Neural cell (in vitro differentiated cells): ENCODE results near the gene ECI2. TPM values are rescaled to one million over a fixed set of nuclear protein-coding genes. Genes with fewer than 3 reads are reported as not detected.

ENCODE experiments used
- H2AFZ ChIP-seq: fragments of 200-600, 300-800 bp; sonication (generic), shearing (Covaris generic); 2 replicates; pipeline ENCODE4 v1.6.0; 2014; ENCODE audit warnings: low read depth, mild to moderate bottlenecking, antibody characterized with exemption, low read length, moderate library complexity
- H3F3A ChIP-seq: fragments of 200-600 bp; shearing (Covaris generic); 2 replicates; pipeline ENCODE4 v1.6.1; 2016; ENCODE audit warnings: mild to moderate bottlenecking, moderate library complexity, mixed read lengths, antibody characterized with exemption, low read length; ENCODE audit not compliant: insufficient read depth, poor library complexity, severe bottlenecking
- H3K27ac ChIP-seq: fragments of 200-600, 300-800 bp; sonication (generic), shearing (Covaris generic); 2 replicates; pipeline ENCODE4 v1.5.1; 2014; ENCODE audit warnings: mild to moderate bottlenecking, low read length, moderate library complexity
- H3K27me3 ChIP-seq: fragments of 300-800, 200-600 bp; sonication (generic), shearing (Covaris generic); 2 replicates; pipeline ENCODE4 v1.6.0; 2014; ENCODE audit warnings: mild to moderate bottlenecking, low read depth, low read length, moderate library complexity; ENCODE audit not compliant: insufficient read depth
- H3K36me3 ChIP-seq: fragments of 300-800, 200-600 bp; sonication (generic), shearing (Covaris generic); 2 replicates; pipeline ENCODE4 v1.5.1; 2014; ENCODE audit warnings: mild to moderate bottlenecking, antibody characterized with exemption, low read length, moderate library complexity; ENCODE audit not compliant: insufficient read depth
- H3K4me2 ChIP-seq: fragments of 300-800, 200-600 bp; sonication (generic), shearing (Covaris generic); 2 replicates; pipeline ENCODE4 v1.6.0; 2014; ENCODE audit warnings: mild to moderate bottlenecking, low read length
- H3K4me3 ChIP-seq: fragments of 300-800, 200-600 bp; sonication (generic), shearing (Covaris generic); 2 replicates; pipeline ENCODE4 v1.5.1; 2014; ENCODE audit warnings: mild to moderate bottlenecking, low read length, moderate library complexity
- H3K79me2 ChIP-seq: fragments of 200-600 bp; shearing (Covaris generic); replicated peaks from 2 replicates; pipeline ENCODE4 v1.6.0; 2014; ENCODE audit warnings: mild to moderate bottlenecking, low read length, moderate library complexity; ENCODE audit not compliant: insufficient read depth
- H3K9ac ChIP-seq: fragments of 300-800, 200-600 bp; sonication (generic), shearing (Covaris generic); 2 replicates; pipeline ENCODE4 v1.6.1; 2016; ENCODE audit warnings: mild to moderate bottlenecking, low read length, mixed read lengths
- H3K9me2 ChIP-seq: fragments of 200-600 bp; shearing (Covaris generic); 2 replicates; pipeline ENCODE4 v1.6.1; 2016; ENCODE audit warnings: mild to moderate bottlenecking, low read length, mixed read lengths; ENCODE audit not compliant: insufficient read depth
- H3K9me3 ChIP-seq: fragments of 200-600, 300-800 bp; sonication (generic), shearing (Covaris generic); 2 replicates; pipeline ENCODE4 v1.6.1; 2016; ENCODE audit warnings: mild to moderate bottlenecking, mixed run types, low read length, moderate library complexity, mixed read lengths
- H4K20me1 ChIP-seq: fragments of 200-600 bp; shearing (Covaris generic); 2 replicates; pipeline ENCODE4 v1.6.1; 2016; ENCODE audit warnings: mild to moderate bottlenecking, mixed run types; ENCODE audit not compliant: insufficient read depth
- EP300 ChIP-seq: fragments of 450-650 bp; conservative IDR thresholded peaks from 2 replicates; pipeline ENCODE4 v1.6.1; 2014; ENCODE audit warnings: antibody characterized with exemption, mild to moderate bottlenecking, moderate library complexity; ENCODE audit not compliant: poor library complexity, severe bottlenecking
- EZH2 ChIP-seq: fragments of 200-600, 300-800 bp; shearing (Covaris generic), sonication (generic); IDR thresholded peaks from 2 replicates; pipeline ENCODE4 v1.6.1; 2014; ENCODE audit warnings: antibody characterized with exemption, low read length, borderline replicate concordance, mild to moderate bottlenecking; ENCODE audit not compliant: insufficient read depth, poor library complexity, severe bottlenecking
- MXI1 ChIP-seq: fragments of 450-650 bp; conservative IDR thresholded peaks from 2 replicates; pipeline ENCODE4 v1.6.1; 2014; ENCODE audit warnings: antibody characterized with exemption, mild to moderate bottlenecking; ENCODE audit not compliant: poor library complexity, severe bottlenecking
- POLR2AphosphoS5 ChIP-seq: IDR thresholded peaks from 2 replicates; pipeline ENCODE4 v1.6.1; 2012
- RAD21 ChIP-seq: fragments of 450-650 bp; conservative IDR thresholded peaks from 2 replicates; pipeline ENCODE4 v1.6.1; 2014; ENCODE audit warnings: antibody characterized with exemption, mild to moderate bottlenecking, moderate library complexity
- SMC3 ChIP-seq: fragments of 450-650 bp; conservative IDR thresholded peaks from 2 replicates; pipeline ENCODE4 v1.6.1; 2014; ENCODE audit warnings: antibody characterized with exemption, mild to moderate bottlenecking, moderate library complexity; ENCODE audit not compliant: poor library complexity
- TAF1 ChIP-seq: IDR thresholded peaks from 2 replicates; pipeline ENCODE4 v1.6.1; 2012; ENCODE audit warnings: low read depth
- polyA plus RNA-seq: library from polyadenylated mRNA; depleted of rRNA; stranded (reverse); fragments of >200 nt; gene quantifications from 2 replicates; pipeline ENCODE4 v1.2.3, GENCODE V29; 2014
- TF ChIP-seq, protein P1 (sequence below): IDR thresholded peaks from 2 replicates; pipeline ENCODE4 v1.6.1; 2012; ENCODE audit warnings: borderline replicate concordance
- TF ChIP-seq, protein P2 (sequence below): fragments of 450-650 bp; IDR thresholded peaks from 2 replicates; pipeline ENCODE4 v1.5.1; 2014; ENCODE audit warnings: antibody characterized with exemption, mild to moderate bottlenecking, moderate library complexity; ENCODE audit not compliant: poor library complexity, severe bottlenecking

The ECI2 gene
- polyA plus RNA-seq, 1 donor from 2014 or later, result 27.5 TPM

DNA sequence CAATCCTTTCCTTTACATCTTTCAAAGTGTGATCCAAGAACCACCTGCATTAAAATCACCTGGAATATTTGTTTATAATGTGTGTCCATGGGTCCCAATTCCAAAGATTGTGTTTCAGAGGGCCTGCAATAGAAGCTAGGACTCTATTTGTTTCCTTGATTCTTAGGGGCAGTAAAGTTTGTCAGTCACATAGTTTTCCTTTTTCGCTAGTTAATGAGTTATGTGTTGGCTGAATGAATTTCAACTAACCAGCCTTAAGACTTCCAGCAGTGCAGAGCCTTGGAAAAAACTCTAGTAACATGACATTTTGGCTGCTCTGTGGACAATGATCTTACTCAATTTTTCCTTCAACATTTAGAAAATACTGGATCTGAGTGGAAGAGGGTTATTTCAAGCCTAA is 67.7 kb downstream of the ECI2 start:
- H3K9me2 ChIP-seq, result no peaks in the 10 kb centered on the region
- no peak overlapping the region for H3K27ac ChIP-seq
- no peak for TF ChIP-seq EZH2
- TF ChIP-seq SMC3, result no peak
- TF ChIP-seq, protein P1, sequence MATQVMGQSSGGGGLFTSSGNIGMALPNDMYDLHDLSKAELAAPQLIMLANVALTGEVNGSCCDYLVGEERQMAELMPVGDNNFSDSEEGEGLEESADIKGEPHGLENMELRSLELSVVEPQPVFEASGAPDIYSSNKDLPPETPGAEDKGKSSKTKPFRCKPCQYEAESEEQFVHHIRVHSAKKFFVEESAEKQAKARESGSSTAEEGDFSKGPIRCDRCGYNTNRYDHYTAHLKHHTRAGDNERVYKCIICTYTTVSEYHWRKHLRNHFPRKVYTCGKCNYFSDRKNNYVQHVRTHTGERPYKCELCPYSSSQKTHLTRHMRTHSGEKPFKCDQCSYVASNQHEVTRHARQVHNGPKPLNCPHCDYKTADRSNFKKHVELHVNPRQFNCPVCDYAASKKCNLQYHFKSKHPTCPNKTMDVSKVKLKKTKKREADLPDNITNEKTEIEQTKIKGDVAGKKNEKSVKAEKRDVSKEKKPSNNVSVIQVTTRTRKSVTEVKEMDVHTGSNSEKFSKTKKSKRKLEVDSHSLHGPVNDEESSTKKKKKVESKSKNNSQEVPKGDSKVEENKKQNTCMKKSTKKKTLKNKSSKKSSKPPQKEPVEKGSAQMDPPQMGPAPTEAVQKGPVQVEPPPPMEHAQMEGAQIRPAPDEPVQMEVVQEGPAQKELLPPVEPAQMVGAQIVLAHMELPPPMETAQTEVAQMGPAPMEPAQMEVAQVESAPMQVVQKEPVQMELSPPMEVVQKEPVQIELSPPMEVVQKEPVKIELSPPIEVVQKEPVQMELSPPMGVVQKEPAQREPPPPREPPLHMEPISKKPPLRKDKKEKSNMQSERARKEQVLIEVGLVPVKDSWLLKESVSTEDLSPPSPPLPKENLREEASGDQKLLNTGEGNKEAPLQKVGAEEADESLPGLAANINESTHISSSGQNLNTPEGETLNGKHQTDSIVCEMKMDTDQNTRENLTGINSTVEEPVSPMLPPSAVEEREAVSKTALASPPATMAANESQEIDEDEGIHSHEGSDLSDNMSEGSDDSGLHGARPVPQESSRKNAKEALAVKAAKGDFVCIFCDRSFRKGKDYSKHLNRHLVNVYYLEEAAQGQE, result no peak
- TF ChIP-seq TAF1, result no peak
- TF ChIP-seq MXI1, result no peak
- TF ChIP-seq EP300, result no peak
- no peak for TF ChIP-seq RAD21
- TF ChIP-seq POLR2AphosphoS5, result no peak
- TF ChIP-seq, protein P2, sequence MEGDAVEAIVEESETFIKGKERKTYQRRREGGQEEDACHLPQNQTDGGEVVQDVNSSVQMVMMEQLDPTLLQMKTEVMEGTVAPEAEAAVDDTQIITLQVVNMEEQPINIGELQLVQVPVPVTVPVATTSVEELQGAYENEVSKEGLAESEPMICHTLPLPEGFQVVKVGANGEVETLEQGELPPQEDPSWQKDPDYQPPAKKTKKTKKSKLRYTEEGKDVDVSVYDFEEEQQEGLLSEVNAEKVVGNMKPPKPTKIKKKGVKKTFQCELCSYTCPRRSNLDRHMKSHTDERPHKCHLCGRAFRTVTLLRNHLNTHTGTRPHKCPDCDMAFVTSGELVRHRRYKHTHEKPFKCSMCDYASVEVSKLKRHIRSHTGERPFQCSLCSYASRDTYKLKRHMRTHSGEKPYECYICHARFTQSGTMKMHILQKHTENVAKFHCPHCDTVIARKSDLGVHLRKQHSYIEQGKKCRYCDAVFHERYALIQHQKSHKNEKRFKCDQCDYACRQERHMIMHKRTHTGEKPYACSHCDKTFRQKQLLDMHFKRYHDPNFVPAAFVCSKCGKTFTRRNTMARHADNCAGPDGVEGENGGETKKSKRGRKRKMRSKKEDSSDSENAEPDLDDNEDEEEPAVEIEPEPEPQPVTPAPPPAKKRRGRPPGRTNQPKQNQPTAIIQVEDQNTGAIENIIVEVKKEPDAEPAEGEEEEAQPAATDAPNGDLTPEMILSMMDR, result no peak
- no peak overlapping the region for H2AFZ ChIP-seq
- H4K20me1 ChIP-seq, result no peaks in the 10 kb centered on the region
- H3K4me2 ChIP-seq, result no peak overlapping the region
- no peak overlapping the region for H3K4me3 ChIP-seq
- no peaks in the 10 kb centered on the region for H3K36me3 ChIP-seq
- no peaks in the 10 kb centered on the region for H3K79me2 ChIP-seq
- no peaks in the 10 kb centered on the region for H3K9me3 ChIP-seq
- H3K27me3 ChIP-seq, result no peaks in the 10 kb centered on the region
- H3F3A ChIP-seq, result no peaks in the 10 kb centered on the region
- no peak overlapping the region for H3K9ac ChIP-seq

DNA sequence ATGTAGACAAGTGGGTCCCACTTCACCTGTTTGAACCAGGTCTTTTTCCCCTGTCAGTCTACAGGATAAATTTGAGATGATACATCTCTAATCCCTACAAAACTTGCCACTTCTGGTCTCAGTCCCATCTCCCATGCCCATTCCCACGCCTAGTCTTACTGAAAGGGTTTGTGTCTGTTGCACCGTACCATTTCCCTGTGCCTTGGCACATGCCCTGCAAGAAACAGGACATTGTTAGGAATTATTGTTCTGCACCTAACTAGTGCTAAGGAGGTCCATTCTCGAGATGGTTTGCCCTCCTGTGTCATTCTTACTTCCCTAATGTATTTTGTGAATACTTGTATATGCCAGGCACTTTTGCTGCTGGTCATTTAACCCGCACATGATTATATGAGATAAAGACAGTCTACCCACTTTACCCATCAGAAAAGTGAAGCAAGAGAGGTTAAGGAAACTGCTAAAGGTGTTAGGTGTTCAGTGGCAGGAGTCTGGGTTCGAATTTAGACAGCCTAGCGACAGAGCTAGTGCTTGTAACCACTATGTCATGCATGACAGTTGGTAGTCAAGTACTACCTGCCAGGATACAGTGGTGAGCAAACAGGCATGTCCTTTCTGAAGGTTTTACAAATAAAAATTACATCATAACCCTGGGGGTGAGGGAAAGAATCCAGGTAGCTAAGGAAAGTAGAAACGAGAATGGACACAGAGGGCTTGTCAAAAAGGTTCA is 69.2 kb downstream of the ECI2 start:
- Histone ChIP-seq H3K79me2 (no peaks in the 10 kb centered on the region), H3K27me3 (no peaks in the 10 kb centered on the region), H3K9me2 (no peaks in the 10 kb centered on the region), H3K9ac (no peak overlapping the region), H3F3A (no peaks in the 10 kb centered on the region), H3K4me2 (no peak overlapping the region), H3K9me3 (no peaks in the 10 kb centered on the region), H2AFZ (no peak overlapping the region), H4K20me1 (no peaks in the 10 kb centered on the region), H3K4me3 (no peak overlapping the region), H3K36me3 (no peaks in the 10 kb centered on the region), H3K27ac (no peak overlapping the region)
- TF ChIP-seq, protein P2, result no peak
- TF ChIP-seq RAD21, result no peak
- TF ChIP-seq EZH2, result no peak
- no peak for TF ChIP-seq TAF1
- TF ChIP-seq, protein P1, result no peak
- no peak for TF ChIP-seq MXI1
- no peak for TF ChIP-seq POLR2AphosphoS5
- TF ChIP-seq EP300, result no peak
- TF ChIP-seq SMC3, result no peak
